GM12801 (cell line): ENCODE data around the gene PI4KB.

Experiments
- CTCF ChIP-seq: IDR thresholded peaks from one replicate; pipeline ENCODE4 v1.5.1; 2011; ENCODE audit warnings: control low read depth; ENCODE audit not compliant: insufficient read length; ENCODE audit errors: extremely low read depth

Gene PI4KB

GRCh38 chr1:151352021-151352718 lies 25.0 kb upstream of the PI4KB start:
- TF ChIP-seq CTCF, result no peak

- no peak for TF ChIP-seq CTCF
Observed at GRCh38 chr1:151347523-151348246, 20.5 kb upstream of the PI4KB start.

GRCh38 chr1:151346769-151347522 lies 19.7 kb upstream of the PI4KB start, which contains the start of gene RFX5:
TSS of gene RFX5 (minus strand) at chr1:151347252. CDS start at chr1:151346320, 932 bp downstream.
- TF ChIP-seq CTCF, result no peak

GRCh38 chr1:151346082-151346768 lies 19.0 kb upstream of the PI4KB start:
- TF ChIP-seq CTCF, result no peak

GRCh38 chr1:151344291-151344690 lies 17.1 kb upstream of the PI4KB start:
- no peak for TF ChIP-seq CTCF

- TF ChIP-seq CTCF, result no peak
Observed at GRCh38 chr1:151343587-151343986, 16.4 kb upstream of the PI4KB start.

- TF ChIP-seq CTCF, result no peak
Observed at GRCh38 chr1:151342569-151342968, 15.4 kb upstream of the PI4KB start.
